ENCODE measurements around the gene RBM48.
"Not testable (repeated sequence)": the region's sequence is repeated elsewhere in the genome, so short reads cannot be mapped to it uniquely, and the experiment has no call there.

The RBM48 gene

DNA sequence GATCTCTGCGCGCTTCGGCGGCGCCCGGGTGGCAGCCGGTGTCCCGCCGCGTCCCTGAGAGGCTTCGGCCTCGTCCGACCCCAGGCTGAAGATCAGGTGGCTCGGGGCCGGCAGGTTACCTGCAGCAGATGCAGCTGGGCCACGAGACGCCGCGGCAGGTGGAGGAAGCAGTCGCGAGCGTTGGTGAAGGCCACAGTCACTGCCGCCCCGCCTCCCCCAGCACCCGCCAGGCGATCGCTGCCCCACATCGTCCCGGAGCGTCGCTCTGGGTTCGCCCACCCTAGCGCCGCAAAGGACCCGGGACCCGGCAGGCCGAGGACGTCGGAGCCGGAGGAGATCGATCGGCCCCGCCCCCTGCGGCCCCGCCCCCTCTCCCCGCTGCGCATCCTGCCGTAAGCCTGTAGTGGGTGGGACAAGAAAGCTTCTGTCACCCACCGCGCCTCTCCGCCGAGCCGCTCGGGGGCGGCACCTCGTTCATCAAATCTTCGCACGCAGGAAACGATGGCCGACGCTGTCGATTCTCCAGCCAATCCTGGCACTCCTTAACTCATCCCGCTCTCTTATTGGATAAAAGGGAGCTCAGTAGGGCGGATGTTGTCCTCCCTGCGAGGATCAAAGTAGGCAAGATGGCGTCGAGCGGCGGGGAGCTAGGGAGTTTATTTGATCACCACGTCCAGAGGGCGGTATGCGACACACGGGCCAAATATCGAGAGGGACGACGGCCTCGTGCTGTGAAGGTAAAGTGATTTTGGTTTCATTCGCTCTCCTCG lies at the start of gene RBM48, which contains the start of gene PEX1:
Gene RBM48, plus strand, starts transcription at position 608 of the 770 bp plus-strand sequence. Its CDS starts 19 bp downstream, at position 627.
Gene PEX1, minus strand, starts transcription at position 333 of the 770 bp plus-strand sequence. Its CDS starts 85 bp downstream, at position 248.
- no peaks in the 10 kb centered on the region for H3K9me3 ChIP-seq (ENCODE audit: control insufficient read depth in 1 of 2, low read length in 2 of 2)
- peaks cover 23 to 28% of the 10 kb centered on the region in 2 donors for H3K36me3 ChIP-seq (ENCODE audit: control insufficient read depth in 1 of 2, insufficient read depth in 2 of 2, low read length in 2 of 2)
- H3K4me1 ChIP-seq (ENCODE audit: control insufficient read depth in 1 of 2, insufficient read depth in 2 of 2, low read length in 2 of 2): peaks cover 11 to 41% of the 10 kb centered on the region in 2 donors
- H3K27me3 ChIP-seq (ENCODE audit: low read depth, low read length): no peaks in the 10 kb centered on the region
- peak within 1 kb of the TSS; percentile 96 for H3K27ac ChIP-seq (ENCODE audit: low read length)
- peak within 1 kb of the TSS; percentile 90 to 95 for H3K4me3 ChIP-seq (ENCODE audit: low read depth in 1 of 2, low read length in 2 of 2)

- H3K9me3 ChIP-seq (ENCODE audit: control insufficient read depth in 1 of 2, low read length in 2 of 2): not testable (repeated sequence)
Measured at GRCh38 chr7:92479146-92479545, 49.4 kb upstream of the RBM48 start.

GRCh38 chr7:92483624-92484023 lies 45.0 kb upstream of the RBM48 start:
- not testable (repeated sequence) for H3K27ac ChIP-seq (ENCODE audit: low read length); H3K27me3 ChIP-seq (ENCODE audit: low read depth, low read length); H3K9me3 ChIP-seq (ENCODE audit: control insufficient read depth in 1 of 2, low read length in 2 of 2); H3K4me1 ChIP-seq (ENCODE audit: control insufficient read depth in 1 of 2, insufficient read depth in 2 of 2, low read length in 2 of 2); H3K4me3 ChIP-seq (ENCODE audit: low read depth in 1 of 2, low read length in 2 of 2)
- H3K36me3 ChIP-seq (ENCODE audit: control insufficient read depth in 1 of 2, insufficient read depth in 2 of 2, low read length in 2 of 2): peaks cover 26 to 27% of the 10 kb centered on the region in 2 donors

More at GRCh38 chr7:92479146-92479545, 49.4 kb upstream of the RBM48 start:
- H3K27ac ChIP-seq (ENCODE audit: low read length); H3K4me1 ChIP-seq (ENCODE audit: control insufficient read depth in 1 of 2, insufficient read depth in 2 of 2, low read length in 2 of 2); H3K27me3 ChIP-seq (ENCODE audit: low read depth, low read length); H3K4me3 ChIP-seq (ENCODE audit: low read depth in 1 of 2, low read length in 2 of 2); H3K36me3 ChIP-seq (ENCODE audit: control insufficient read depth in 1 of 2, insufficient read depth in 2 of 2, low read length in 2 of 2): not testable (repeated sequence)

DNA sequence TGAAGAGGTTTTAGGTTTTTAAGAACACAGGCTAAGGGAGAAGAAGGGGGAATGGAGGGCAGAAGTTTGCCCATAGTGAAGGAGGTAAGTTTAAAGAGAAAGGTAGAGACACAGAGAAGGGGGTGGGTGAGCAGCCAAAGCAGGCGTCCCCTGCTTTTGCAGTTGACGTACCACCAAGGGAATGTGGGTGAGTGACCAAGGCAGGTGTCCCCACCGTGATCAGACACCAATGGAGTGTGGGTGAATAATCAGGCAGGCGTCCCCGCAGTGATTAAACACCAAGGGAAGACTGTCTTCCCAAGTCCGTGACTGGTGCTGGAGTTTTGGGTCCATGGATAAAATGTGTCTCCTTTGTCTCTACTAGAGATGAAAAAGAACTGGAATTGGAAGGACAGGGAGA lies 44.4 kb upstream of the RBM48 start:
- H3K27ac ChIP-seq (ENCODE audit: low read length); H3K27me3 ChIP-seq (ENCODE audit: low read depth, low read length); H3K4me1 ChIP-seq (ENCODE audit: control insufficient read depth in 1 of 2, insufficient read depth in 2 of 2, low read length in 2 of 2); H3K4me3 ChIP-seq (ENCODE audit: low read depth in 1 of 2, low read length in 2 of 2); H3K9me3 ChIP-seq (ENCODE audit: control insufficient read depth in 1 of 2, low read length in 2 of 2): not testable (repeated sequence)
- peaks cover 27 to 32% of the 10 kb centered on the region in 2 donors for H3K36me3 ChIP-seq (ENCODE audit: control insufficient read depth in 1 of 2, insufficient read depth in 2 of 2, low read length in 2 of 2)

DNA sequence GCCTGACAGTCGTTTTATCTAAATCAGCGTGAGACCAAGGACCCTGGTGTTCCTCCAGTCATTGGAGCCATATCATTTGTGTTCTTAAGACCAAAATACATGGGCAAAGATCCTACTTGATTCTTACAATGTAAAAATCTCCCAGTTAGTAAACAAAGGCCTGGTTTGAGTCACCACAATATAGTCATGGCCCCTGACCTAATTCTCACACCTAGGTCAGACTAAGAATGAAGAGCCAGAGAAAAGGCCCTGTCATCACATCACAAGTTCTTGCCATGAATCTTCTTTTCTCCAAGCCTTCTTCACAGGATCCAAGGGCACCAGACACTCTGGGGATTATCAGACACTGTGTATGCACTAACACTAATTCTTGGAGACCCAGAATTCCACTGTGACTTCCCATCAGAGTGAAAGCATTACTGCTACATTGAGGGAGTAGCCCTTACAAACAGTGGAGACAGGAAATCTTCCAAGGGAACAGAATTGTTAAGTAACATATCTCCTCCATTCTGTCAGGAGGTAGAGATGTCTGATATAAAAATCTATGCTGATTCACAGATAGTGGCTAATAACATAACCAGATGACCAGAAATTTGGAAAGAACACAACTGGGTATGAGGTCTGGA lies 43.2 kb upstream of the RBM48 start:
- no peaks in the 10 kb centered on the region for H3K9me3 ChIP-seq (ENCODE audit: control insufficient read depth in 1 of 2, low read length in 2 of 2)
- no peak overlapping the region for H3K4me3 ChIP-seq (ENCODE audit: low read depth in 1 of 2, low read length in 2 of 2)
- no peaks in the 10 kb centered on the region for H3K4me1 ChIP-seq (ENCODE audit: control insufficient read depth in 1 of 2, insufficient read depth in 2 of 2, low read length in 2 of 2)
- H3K36me3 ChIP-seq (ENCODE audit: control insufficient read depth in 1 of 2, insufficient read depth in 2 of 2, low read length in 2 of 2): peaks cover 27 to 37% of the 10 kb centered on the region in 2 donors
- H3K27me3 ChIP-seq (ENCODE audit: low read depth, low read length): no peaks in the 10 kb centered on the region
- H3K27ac ChIP-seq (ENCODE audit: low read length): no peak overlapping the region

DNA sequence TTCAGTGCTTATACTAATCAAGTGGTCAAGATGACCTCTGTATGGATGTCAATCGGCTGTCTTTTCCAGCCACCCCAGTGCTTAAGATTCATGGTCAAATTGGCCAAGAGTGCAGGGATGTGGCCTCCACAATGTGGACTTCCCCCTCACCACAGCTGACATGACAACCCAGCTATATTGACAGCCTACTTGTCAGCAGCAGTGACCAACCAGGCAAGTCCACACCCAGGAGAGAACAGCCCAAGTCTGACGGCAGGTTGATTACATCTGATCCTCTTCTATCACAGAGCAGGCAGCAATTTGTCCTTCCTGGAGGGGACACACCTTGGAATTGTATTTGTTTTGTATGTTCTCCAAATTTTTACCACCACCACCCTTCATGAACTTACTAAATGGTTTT lies 42.6 kb upstream of the RBM48 start:
- Histone ChIP-seq H3K36me3 (ENCODE audit: control insufficient read depth in 1 of 2, insufficient read depth in 2 of 2, low read length in 2 of 2) (peaks cover 32 to 40% of the 10 kb centered on the region in 2 donors), H3K27ac (ENCODE audit: low read length) (no peak overlapping the region), H3K9me3 (ENCODE audit: control insufficient read depth in 1 of 2, low read length in 2 of 2) (no peaks in the 10 kb centered on the region), H3K27me3 (ENCODE audit: low read depth, low read length) (no peaks in the 10 kb centered on the region), H3K4me3 (ENCODE audit: low read depth in 1 of 2, low read length in 2 of 2) (no peak overlapping the region), H3K4me1 (ENCODE audit: control insufficient read depth in 1 of 2, insufficient read depth in 2 of 2, low read length in 2 of 2) (no peaks in the 10 kb centered on the region)

- Histone ChIP-seq H3K9me3 (ENCODE audit: control insufficient read depth in 1 of 2, low read length in 2 of 2) (no peaks in the 10 kb centered on the region), H3K27ac (ENCODE audit: low read length) (no peak overlapping the region), H3K36me3 (ENCODE audit: control insufficient read depth in 1 of 2, insufficient read depth in 2 of 2, low read length in 2 of 2) (peaks cover 44 to 56% of the 10 kb centered on the region in 2 donors), H3K27me3 (ENCODE audit: low read depth, low read length) (no peaks in the 10 kb centered on the region), H3K4me3 (ENCODE audit: low read depth in 1 of 2, low read length in 2 of 2) (no peak overlapping the region), H3K4me1 (ENCODE audit: control insufficient read depth in 1 of 2, insufficient read depth in 2 of 2, low read length in 2 of 2) (no peaks in the 10 kb centered on the region)
Measured at GRCh38 chr7:92487804-92488203, 40.8 kb upstream of the RBM48 start.

GRCh38 chr7:92489634-92490033 lies 39.0 kb upstream of the RBM48 start:
- Histone ChIP-seq H3K27ac (ENCODE audit: low read length) (no peak overlapping the region), H3K4me1 (ENCODE audit: control insufficient read depth in 1 of 2, insufficient read depth in 2 of 2, low read length in 2 of 2) (no peaks in the 10 kb centered on the region), H3K27me3 (ENCODE audit: low read depth, low read length) (no peaks in the 10 kb centered on the region), H3K4me3 (ENCODE audit: low read depth in 1 of 2, low read length in 2 of 2) (no peak overlapping the region), H3K9me3 (ENCODE audit: control insufficient read depth in 1 of 2, low read length in 2 of 2) (no peaks in the 10 kb centered on the region), H3K36me3 (ENCODE audit: control insufficient read depth in 1 of 2, insufficient read depth in 2 of 2, low read length in 2 of 2) (peaks cover 49 to 70% of the 10 kb centered on the region in 2 donors)

GRCh38 chr7:92496876-92497275 lies 31.7 kb upstream of the RBM48 start:
- Histone ChIP-seq H3K36me3 (ENCODE audit: control insufficient read depth in 1 of 2, insufficient read depth in 2 of 2, low read length in 2 of 2) (peaks cover 40 to 60% of the 10 kb centered on the region in 2 donors), H3K4me1 (ENCODE audit: control insufficient read depth in 1 of 2, insufficient read depth in 2 of 2, low read length in 2 of 2) (no peaks in the 10 kb centered on the region)

DNA sequence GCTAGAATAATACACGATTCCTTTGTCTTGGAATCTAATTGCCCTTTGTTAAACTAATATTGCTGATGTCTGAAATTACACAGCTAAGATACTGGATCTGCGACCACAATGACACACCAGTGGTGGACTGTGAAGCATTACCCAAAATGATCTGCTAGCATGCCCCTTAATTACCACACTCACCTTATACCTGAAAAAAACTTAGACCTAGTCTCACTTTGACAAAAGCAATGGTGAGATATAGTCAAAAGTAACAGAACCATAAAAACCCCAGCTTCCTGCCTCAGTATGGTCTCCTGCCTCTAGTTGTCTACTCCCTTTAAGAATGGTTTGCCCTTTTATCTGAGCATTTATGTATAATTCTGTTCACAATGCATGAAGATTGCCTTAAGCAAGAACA lies 30.0 kb upstream of the RBM48 start:
- Histone ChIP-seq H3K9me3 (ENCODE audit: control insufficient read depth in 1 of 2, low read length in 2 of 2) (no peaks in the 10 kb centered on the region), H3K4me3 (ENCODE audit: low read depth in 1 of 2, low read length in 2 of 2) (no peak overlapping the region), H3K27me3 (ENCODE audit: low read depth, low read length) (no peaks in the 10 kb centered on the region), H3K27ac (ENCODE audit: low read length) (no peak overlapping the region), H3K4me1 (ENCODE audit: control insufficient read depth in 1 of 2, insufficient read depth in 2 of 2, low read length in 2 of 2) (no peaks in the 10 kb centered on the region), H3K36me3 (ENCODE audit: control insufficient read depth in 1 of 2, insufficient read depth in 2 of 2, low read length in 2 of 2) (peaks cover 41 to 56% of the 10 kb centered on the region in 2 donors)

More at GRCh38 chr7:92496876-92497275, 31.7 kb upstream of the RBM48 start:
- Histone ChIP-seq H3K9me3 (ENCODE audit: control insufficient read depth in 1 of 2, low read length in 2 of 2) (no peaks in the 10 kb centered on the region), H3K27ac (ENCODE audit: low read length) (no peak overlapping the region), H3K27me3 (ENCODE audit: low read depth, low read length) (no peaks in the 10 kb centered on the region), H3K4me3 (ENCODE audit: low read depth in 1 of 2, low read length in 2 of 2) (no peak overlapping the region)

DNA sequence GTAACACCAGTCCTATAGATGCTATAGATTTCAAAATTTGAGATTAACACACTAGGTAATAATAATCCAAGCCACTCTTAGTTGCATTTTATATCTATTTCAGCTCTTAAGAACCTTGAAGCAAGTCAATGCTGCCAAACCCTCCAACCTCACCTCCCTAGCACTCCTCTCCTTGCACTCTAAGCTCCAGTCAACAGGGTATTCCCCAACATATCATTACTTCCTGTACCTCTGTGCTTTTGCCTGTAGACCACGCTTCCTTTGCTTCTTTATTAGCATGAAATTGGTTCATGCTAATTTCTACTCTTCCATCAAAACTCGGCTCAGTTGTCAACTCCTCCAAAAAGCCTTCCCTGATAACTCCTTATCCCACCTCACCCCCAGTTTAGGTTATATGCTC lies 24.8 kb upstream of the RBM48 start:
- H3K27ac ChIP-seq (ENCODE audit: low read length): no peak overlapping the region
- H3K4me1 ChIP-seq (ENCODE audit: control insufficient read depth in 1 of 2, insufficient read depth in 2 of 2, low read length in 2 of 2): no peaks in the 10 kb centered on the region
- peaks cover 44 to 70% of the 10 kb centered on the region in 2 donors for H3K36me3 ChIP-seq (ENCODE audit: control insufficient read depth in 1 of 2, insufficient read depth in 2 of 2, low read length in 2 of 2)

More for the DNA sequence above, 24.8 kb upstream of the RBM48 start:
- no peak overlapping the region for H3K4me3 ChIP-seq (ENCODE audit: low read depth in 1 of 2, low read length in 2 of 2)
- no peaks in the 10 kb centered on the region for H3K27me3 ChIP-seq (ENCODE audit: low read depth, low read length)
- no peaks in the 10 kb centered on the region for H3K9me3 ChIP-seq (ENCODE audit: control insufficient read depth in 1 of 2, low read length in 2 of 2)
